ENCODE measurements around the gene PRICKLE4. TPM values are rescaled to one million over a fixed set of nuclear protein-coding genes. Genes with fewer than 3 reads are reported as not detected.

PRICKLE4 gene
- total RNA-seq, 1 donor from 2014 or later: 2.6 TPM

GRCh38 chr6:41836022-41836659 is 55.6 kb downstream of the PRICKLE4 start:
- Histone ChIP-seq H3K4me3 (ENCODE audit: low read length in 3 of 3) (no peak overlapping the region), H3K27ac (ENCODE audit: low read depth, low read length) (no peak overlapping the region), H3K27me3 (ENCODE audit: control insufficient read depth in 3 of 3, insufficient read depth in 3 of 3, low read length in 3 of 3) (no peaks in the 10 kb centered on the region), H3K36me3 (ENCODE audit: control insufficient read depth in 3 of 3, insufficient read depth in 3 of 3, low read length in 3 of 3) (no peaks in the 10 kb centered on the region), H3K9me3 (ENCODE audit: control insufficient read depth in 3 of 3, low read length in 3 of 3) (no peaks in the 10 kb centered on the region), H3K4me1 (ENCODE audit: control insufficient read depth in 3 of 3, insufficient read depth in 3 of 3, low read length in 3 of 3) (no peaks in the 10 kb centered on the region), H3K9ac (ENCODE audit: low read depth in 1 of 3, low read length in 3 of 3) (no peak overlapping the region)

- H3K27me3 ChIP-seq (ENCODE audit: control insufficient read depth in 3 of 3, insufficient read depth in 3 of 3, low read length in 3 of 3): no peaks in the 10 kb centered on the region
- H3K27ac ChIP-seq (ENCODE audit: low read depth, low read length): no peak overlapping the region
- no peaks in the 10 kb centered on the region for H3K36me3 ChIP-seq (ENCODE audit: control insufficient read depth in 3 of 3, insufficient read depth in 3 of 3, low read length in 3 of 3)
- no peak overlapping the region for H3K4me3 ChIP-seq (ENCODE audit: low read length in 3 of 3)
- no peaks in the 10 kb centered on the region for H3K9me3 ChIP-seq (ENCODE audit: control insufficient read depth in 3 of 3, low read length in 3 of 3)
- H3K9ac ChIP-seq (ENCODE audit: low read depth in 1 of 3, low read length in 3 of 3): no peak overlapping the region
- H3K4me1 ChIP-seq (ENCODE audit: control insufficient read depth in 3 of 3, insufficient read depth in 3 of 3, low read length in 3 of 3): no peaks in the 10 kb centered on the region
Measured at GRCh38 chr6:41836660-41837052, 56.1 kb downstream of the PRICKLE4 start.

Small RNAs within 50 kb of the gene (small RNA-seq; reads per million reads assigned to genes)
- not detected for gene AL365205.2
- not detected for gene AL365205.3
- not detected for gene RF00393

Other genes with a start within 250 kb of the PRICKLE4 start
- gene FOXP4, start 234.4 kb upstream of the PRICKLE4 start, total RNA-seq: 1.6 TPM
- gene MDFI, start 142.3 kb upstream of the PRICKLE4 start, total RNA-seq: 37.1 TPM
- 7.8 TPM for gene TFEB, start 45.2 kb upstream of the PRICKLE4 start, total RNA-seq
- gene PGC, start 33.4 kb upstream of the PRICKLE4 start, total RNA-seq: 0.52 TPM
- gene FRS3, start 882 bp upstream of the PRICKLE4 start, total RNA-seq: 1.6 TPM
- gene TOMM6, start 6.9 kb downstream of the PRICKLE4 start, total RNA-seq: 92.4 TPM
- 1.6 TPM for gene USP49, start 114.6 kb downstream of the PRICKLE4 start, total RNA-seq
- gene MED20, start 140.4 kb downstream of the PRICKLE4 start, total RNA-seq: 17.2 TPM
- 21.9 TPM for gene BYSL, start 140.7 kb downstream of the PRICKLE4 start, total RNA-seq
- 21.9 TPM for gene CCND3, start 161.0 kb downstream of the PRICKLE4 start, total RNA-seq